ENCODE measurements around the gene DAB1. TPM values are rescaled to one million over a fixed set of nuclear protein-coding genes. Genes with fewer than 3 reads are reported as not detected.

Gene DAB1
- polyA plus RNA-seq, 1 donor from 2014 or later: 11.4 TPM

GRCh38 chr1:57471995-57472394 is 48.1 kb upstream of the DAB1 start:
- Histone ChIP-seq H3K4me3 (ENCODE audit: low read length) (no peak overlapping the region), H3K27me3 (ENCODE audit: insufficient read depth, low read depth, low read length) (no peaks in the 10 kb centered on the region), H3K4me2 (ENCODE audit: low read length) (no peak overlapping the region), H3K9ac (ENCODE audit: low read length) (no peak overlapping the region), H3K27ac (ENCODE audit: low read length) (no peak overlapping the region), H3K79me2 (replicated peaks; ENCODE audit: insufficient read depth, low read length) (no peaks in the 10 kb centered on the region), H2AFZ (ENCODE audit: low read depth, low read length) (no peak overlapping the region), H3K9me3 (ENCODE audit: low read length) (no peaks in the 10 kb centered on the region), H3F3A (ENCODE audit: insufficient read depth, low read length, poor library complexity, severe bottlenecking) (no peaks in the 10 kb centered on the region), H4K20me1 (ENCODE audit: insufficient read depth) (no peaks in the 10 kb centered on the region), H3K36me3 (ENCODE audit: insufficient read depth, low read length) (no peaks in the 10 kb centered on the region), H3K9me2 (ENCODE audit: insufficient read depth, low read length) (no peaks in the 10 kb centered on the region)
- TF ChIP-seq EZH2 (IDR thresholded peaks at IDR 0.05; ENCODE audit: borderline replicate concordance, insufficient read depth, low read length, poor library complexity, severe bottlenecking) (no peak), POLR2AphosphoS5 (IDR thresholded peaks at IDR 0.05) (no peak), CTCF (IDR thresholded peaks at IDR 0.05; ENCODE audit: poor library complexity, severe bottlenecking) (no peak), EP300 (conservative IDR thresholded peaks at IDR 0.05; ENCODE audit: poor library complexity, severe bottlenecking) (no peak), TAF1 (IDR thresholded peaks at IDR 0.05; ENCODE audit: low read depth) (no peak), REST (IDR thresholded peaks at IDR 0.05; ENCODE audit: borderline replicate concordance) (no peak), MXI1 (conservative IDR thresholded peaks at IDR 0.05; ENCODE audit: poor library complexity, severe bottlenecking) (no peak), RAD21 (conservative IDR thresholded peaks at IDR 0.05) (no peak), SMC3 (conservative IDR thresholded peaks at IDR 0.05; ENCODE audit: poor library complexity) (no peak)

GRCh38 chr1:57470036-57470435 is 46.2 kb upstream of the DAB1 start:
- H3K9ac ChIP-seq (ENCODE audit: low read length): no peak overlapping the region
- no peaks in the 10 kb centered on the region for H4K20me1 ChIP-seq (ENCODE audit: insufficient read depth)
- no peaks in the 10 kb centered on the region for H3K36me3 ChIP-seq (ENCODE audit: insufficient read depth, low read length)
- no peak overlapping the region for H3K27ac ChIP-seq (ENCODE audit: low read length)
- no peaks in the 10 kb centered on the region for H3K9me2 ChIP-seq (ENCODE audit: insufficient read depth, low read length)
- no peaks in the 10 kb centered on the region for H3F3A ChIP-seq (ENCODE audit: insufficient read depth, low read length, poor library complexity, severe bottlenecking)
- no peaks in the 10 kb centered on the region for H3K27me3 ChIP-seq (ENCODE audit: insufficient read depth, low read depth, low read length)
- H3K4me2 ChIP-seq (ENCODE audit: low read length): no peak overlapping the region
- H3K9me3 ChIP-seq (ENCODE audit: low read length): no peaks in the 10 kb centered on the region
- no peak overlapping the region for H3K4me3 ChIP-seq (ENCODE audit: low read length)
- H3K79me2 ChIP-seq (replicated peaks; ENCODE audit: insufficient read depth, low read length): no peaks in the 10 kb centered on the region
- no peak for TF ChIP-seq CTCF (IDR thresholded peaks at IDR 0.05; ENCODE audit: poor library complexity, severe bottlenecking)
- TF ChIP-seq RAD21 (conservative IDR thresholded peaks at IDR 0.05): no peak
- TF ChIP-seq MXI1 (conservative IDR thresholded peaks at IDR 0.05; ENCODE audit: poor library complexity, severe bottlenecking): no peak
- TF ChIP-seq TAF1 (IDR thresholded peaks at IDR 0.05; ENCODE audit: low read depth): no peak
- TF ChIP-seq REST (IDR thresholded peaks at IDR 0.05; ENCODE audit: borderline replicate concordance): no peak
- TF ChIP-seq EP300 (conservative IDR thresholded peaks at IDR 0.05; ENCODE audit: poor library complexity, severe bottlenecking): no peak
- TF ChIP-seq EZH2 (IDR thresholded peaks at IDR 0.05; ENCODE audit: borderline replicate concordance, insufficient read depth, low read length, poor library complexity, severe bottlenecking): no peak
- TF ChIP-seq SMC3 (conservative IDR thresholded peaks at IDR 0.05; ENCODE audit: poor library complexity): no peak
- no peak overlapping the region for H2AFZ ChIP-seq (ENCODE audit: low read depth, low read length)

All from neural cell (in vitro differentiated cells).